Breast epithelium (tissue), 3 donors: Measurements from ENCODE around the gene SAMD3.

ENCODE experiments used
- CTCF ChIP-seq, 3 donors: fragments of 450-650 bp; IDR thresholded peaks; one replicate each; pipeline ENCODE4 v1.5.1; 2016 to 2017; ENCODE audit warnings: antibody characterized with exemption in 3 of 3, mild to moderate bottlenecking in 3 of 3, moderate library complexity in 3 of 3
- POLR2A ChIP-seq: fragments of 450-650 bp; IDR thresholded peaks from one replicate; pipeline ENCODE4 v1.6.1; 2016; ENCODE audit warnings: antibody characterized with exemption, mild to moderate bottlenecking, moderate library complexity
- POLR2AphosphoS5 ChIP-seq, 3 donors: sonication (generic); formaldehyde crosslinking; IDR thresholded peaks; one replicate each; pipeline ENCODE4 v1.6.1; 2017; ENCODE audit warnings: antibody characterized with exemption in 3 of 3

- no peak for TF ChIP-seq CTCF (IDR thresholded peaks at IDR 0.05)
- TF ChIP-seq POLR2AphosphoS5 (IDR thresholded peaks at IDR 0.05): no peak
- no peak for TF ChIP-seq POLR2A
Measured at GRCh38 chr6:130244728-130245127, 22.0 kb upstream of the SAMD3 start.
